LNCAP (cell line): ENCODE measurements around the gene SOX30.

ENCODE experiments used
- CTCF ChIP-seq: fragments of 450-650 bp; IDR thresholded peaks from 2 replicates; pipeline ENCODE4 v1.5.1; 2017; ENCODE audit warnings: mild to moderate bottlenecking

Gene SOX30

GRCh38 chr5:157596487-157596886 lies 55.8 kb downstream of the SOX30 start:
- TF ChIP-seq CTCF = no peak

GRCh38 chr5:157594675-157595459 lies 57.4 kb downstream of the SOX30 start:
- no peak for TF ChIP-seq CTCF

GRCh38 chr5:157594257-157594656 lies 58.0 kb downstream of the SOX30 start:
- no peak for TF ChIP-seq CTCF

- TF ChIP-seq CTCF = no peak
Observed at GRCh38 chr5:157593052-157593757, 59.0 kb downstream of the SOX30 start.

GRCh38 chr5:157592594-157592993 lies 59.6 kb downstream of the SOX30 start:
- no peak for TF ChIP-seq CTCF

- TF ChIP-seq CTCF = no peak
Observed at GRCh38 chr5:157590478-157590877, 61.8 kb downstream of the SOX30 start.

GRCh38 chr5:157584628-157585027 lies 67.6 kb downstream of the SOX30 start:
- no peak for TF ChIP-seq CTCF
